GM23248 (cell line): ENCODE data around the gene RAB13. TPM values are rescaled to one million over a fixed set of nuclear protein-coding genes. Genes with fewer than 3 reads are reported as not detected.
A peak's percentile ranks its signal among the peaks of the same experiment; 100 is the strongest.

Experiments used
- DNase-seq: peaks from one replicate; pipeline ENCODE4 v3.0.0-alpha.2; 2015
- H2AFZ ChIP-seq: fragments of 200-600 bp; sonication (generic); 2 replicates; pipeline ENCODE4 v1.6.1; 2016; ENCODE audit warnings: antibody characterized with exemption
- H3F3A ChIP-seq: fragments of 200-600 bp; sonication (generic); 2 replicates; pipeline ENCODE4 v1.6.1; 2016; ENCODE audit warnings: mild to moderate bottlenecking, antibody characterized with exemption, mixed run types; ENCODE audit not compliant: insufficient read depth
- H3K27ac ChIP-seq: fragments of 200-600 bp; sonication (generic); 2 replicates; pipeline ENCODE4 v1.5.1; 2016; ENCODE audit warnings: mild to moderate bottlenecking
- H3K27me3 ChIP-seq: fragments of 200-600 bp; sonication (generic); replicated peaks from 2 replicates; pipeline ENCODE4 v1.6.1; 2016; ENCODE audit warnings: mild to moderate bottlenecking; ENCODE audit not compliant: insufficient read depth
- H3K36me3 ChIP-seq: fragments of 200-600 bp; sonication (generic); 2 replicates; pipeline ENCODE4 v1.6.1; 2016; ENCODE audit warnings: low read depth, mild to moderate bottlenecking
- H3K4me1 ChIP-seq: fragments of 200-600 bp; sonication (generic); 2 replicates; pipeline ENCODE4 v1.6.1; 2016; ENCODE audit warnings: mild to moderate bottlenecking; ENCODE audit not compliant: insufficient read depth
- H3K4me2 ChIP-seq: fragments of 200-600 bp; sonication (generic); one replicate; pipeline ENCODE4 v1.6.1; 2016; ENCODE audit warnings: mild to moderate bottlenecking; ENCODE audit not compliant: unreplicated experiment
- H3K4me3 ChIP-seq: fragments of 200-600 bp; sonication (generic); 2 replicates; pipeline ENCODE4 v1.5.1; 2016; ENCODE audit warnings: mild to moderate bottlenecking
- H3K79me2 ChIP-seq: fragments of 200-600 bp; sonication (generic); 2 replicates; pipeline ENCODE4 v1.6.1; 2016; ENCODE audit warnings: mild to moderate bottlenecking; ENCODE audit not compliant: insufficient read depth
- H3K9ac ChIP-seq: fragments of 200-600 bp; sonication (generic); 2 replicates; pipeline ENCODE4 v1.6.1; 2016; ENCODE audit warnings: mild to moderate bottlenecking
- H3K9me2 ChIP-seq: fragments of 200-600 bp; sonication (generic); 2 replicates; pipeline ENCODE4 v1.6.1; 2016; ENCODE audit warnings: mixed run types, mild to moderate bottlenecking, moderate library complexity; ENCODE audit not compliant: insufficient read depth
- H3K9me3 ChIP-seq: fragments of 200-600 bp; sonication (generic); one replicate; pipeline ENCODE4 v1.6.1; 2017; ENCODE audit warnings: low read depth
- H4K20me1 ChIP-seq: fragments of 200-600 bp; sonication (generic); 2 replicates; pipeline ENCODE4 v1.6.0; 2016; ENCODE audit not compliant: insufficient read depth
- EZH2 ChIP-seq: fragments of 200-600 bp; sonication (generic); IDR thresholded peaks from 2 replicates; pipeline ENCODE4 v1.6.1; 2018; ENCODE audit warnings: antibody characterized with exemption, mild to moderate bottlenecking; ENCODE audit not compliant: insufficient read depth, poor library complexity, severe bottlenecking
- EZH2phosphoT487 ChIP-seq: fragments of 200-600 bp; sonication (generic); IDR thresholded peaks from 2 replicates; pipeline ENCODE4 v1.6.1; 2018; ENCODE audit warnings: antibody characterized with exemption, moderate library complexity, mild to moderate bottlenecking, low read depth; ENCODE audit not compliant: insufficient read depth
- WGBS, 2 experiments: methylation state at CpG; one replicate each; pipeline ENCODE4 v1.1.6; 2015 to 2017; ENCODE audit warnings: low lambda C conversion rate in 2 of 2, low coverage in 1 of 2; ENCODE audit errors: missing lambda C conversion rate in 2 of 2; 5-methylcytosine and 5-hydroxymethylcytosine counted together
- in situ Hi-C: fragments of 300-500 bp; cut with MboI; formaldehyde crosslinking; loops from 2 replicates; pipeline ENCODE4 v1.15.0; 2020
- polyA plus RNA-seq: library from polyadenylated mRNA; unstranded; fragments of >200 nt; fragmentation: Nextera tagmentation; extraction: Ambion mirVana; gene quantifications from 2 replicates; pipeline ENCODE4 v1.2.1, GENCODE V29; 2016
- total RNA-seq: library from RNA; depleted of rRNA; stranded (reverse); fragments of >200 nt; shearing (Covaris generic); gene quantifications from 2 replicates; pipeline ENCODE4 v1.2.3, GENCODE V29; 2014

The RAB13 gene
- total and polyA plus RNA-seq, 2 experiments from 2014 or later, result 29.5 to 137 TPM

DNA sequence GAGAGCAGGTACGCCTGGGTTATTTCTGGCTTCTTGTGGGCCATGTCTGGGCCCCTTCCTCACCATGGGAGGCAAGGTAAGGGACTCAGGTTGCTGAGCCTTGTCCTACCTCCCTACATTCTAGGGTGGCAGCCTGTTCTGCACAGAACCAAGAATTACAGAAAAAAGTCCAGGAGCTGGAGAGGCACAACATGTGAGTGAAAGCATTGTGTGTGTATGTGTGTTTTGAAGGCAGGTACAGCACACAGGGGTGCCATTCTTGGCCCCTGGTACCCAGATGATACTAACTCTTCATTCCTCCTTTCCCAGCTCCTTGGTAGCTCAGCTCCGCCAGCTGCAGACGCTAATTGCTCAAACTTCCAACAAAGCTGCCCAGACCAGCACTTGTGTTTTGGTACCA, 13.1 kb downstream of the RAB13 start:
- no peak for TF ChIP-seq EZH2phosphoT487
- no peak for TF ChIP-seq EZH2
- peaks cover 21% of the 10 kb centered on the region for H3K79me2 ChIP-seq
- H3K36me3 ChIP-seq, result peaks cover 20% of the 10 kb centered on the region
- H3K27ac ChIP-seq, result no peak overlapping the region
- no peaks in the 10 kb centered on the region for H3K9me3 ChIP-seq
- no peak overlapping the region for H2AFZ ChIP-seq
- H3K4me2 ChIP-seq, result no peak overlapping the region
- no peaks in the 10 kb centered on the region for H3K9me2 ChIP-seq
- peaks cover 13% of the 10 kb centered on the region for H3F3A ChIP-seq
- DNase-seq, result no peak
- H3K27me3 ChIP-seq, result no peaks in the 10 kb centered on the region
- no peak overlapping the region for H3K4me3 ChIP-seq
- H3K9ac ChIP-seq, result no peak overlapping the region
- H3K4me1 ChIP-seq, result peaks cover 16% of the 10 kb centered on the region
- in situ Hi-C loops, result no loop called here
- WGBS, 2 experiments, result 74 to 75% methylated on average over 3 of the region's 3 CpGs
- H4K20me1 ChIP-seq, result no peaks in the 10 kb centered on the region

DNA sequence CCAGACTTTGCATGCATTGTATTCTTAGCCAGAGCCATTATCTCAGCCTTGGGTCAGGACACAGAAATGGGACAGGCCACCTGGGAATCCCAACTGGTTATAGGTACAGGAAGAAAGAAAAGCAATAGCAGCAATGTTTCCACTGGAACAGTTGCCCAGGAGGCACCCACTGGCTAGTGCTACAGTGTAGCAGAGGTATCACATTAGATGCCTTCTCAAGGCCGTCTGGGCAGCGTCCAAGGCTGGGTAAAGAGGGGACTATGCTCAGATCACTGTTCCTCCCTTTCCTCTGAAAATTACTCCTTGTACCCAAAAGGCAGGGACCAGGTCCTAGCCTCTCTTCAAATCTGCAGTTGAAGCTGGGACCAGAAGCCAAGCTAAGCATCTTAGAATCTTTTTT, 15.8 kb downstream of the RAB13 start:
- in situ Hi-C loops, result no loop called here
- H3K9me2 ChIP-seq, result no peaks in the 10 kb centered on the region
- peaks cover 23% of the 10 kb centered on the region for H3F3A ChIP-seq
- H3K4me3 ChIP-seq, result no peak overlapping the region
- H3K4me1 ChIP-seq, result peaks cover 16% of the 10 kb centered on the region
- 68 to 76% methylated on average over 2 of the region's 2 CpGs for WGBS, 2 experiments
- H3K27ac ChIP-seq, result no peak overlapping the region
- no peak overlapping the region for H3K4me2 ChIP-seq
- no peaks in the 10 kb centered on the region for H3K9me3 ChIP-seq
- H4K20me1 ChIP-seq, result no peaks in the 10 kb centered on the region
- H2AFZ ChIP-seq, result no peak overlapping the region
- TF ChIP-seq EZH2phosphoT487, result no peak
- TF ChIP-seq EZH2, result no peak
- H3K36me3 ChIP-seq, result peaks cover 14% of the 10 kb centered on the region; the same call in 1 of the 2 replicates
- no peaks in the 10 kb centered on the region for H3K27me3 ChIP-seq
- DNase-seq, result no peak
- no peak overlapping the region for H3K9ac ChIP-seq
- H3K79me2 ChIP-seq, result peaks cover 10% of the 10 kb centered on the region

DNA sequence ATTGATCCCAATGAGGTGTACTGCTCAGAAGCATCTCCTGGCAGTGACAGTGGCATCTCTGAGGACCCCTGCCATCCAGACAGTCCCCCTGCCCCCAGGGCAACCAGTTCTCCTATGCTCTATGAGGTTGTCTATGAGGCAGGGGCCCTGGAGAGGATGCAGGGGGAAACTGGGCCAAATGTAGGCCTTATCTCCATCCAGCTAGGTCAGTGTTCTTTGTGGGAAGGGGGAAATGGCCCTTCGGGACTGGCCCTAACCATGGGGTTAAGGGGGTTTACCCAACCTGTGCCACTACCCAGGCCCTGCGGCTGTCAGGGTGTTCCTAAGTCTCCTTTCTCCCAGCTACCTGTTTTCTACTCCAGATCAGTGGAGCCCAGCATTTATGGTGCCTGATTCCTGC, 17.2 kb downstream of the RAB13 start:
- H3F3A ChIP-seq, result peaks cover 14% of the 10 kb centered on the region
- TF ChIP-seq EZH2 (no peak), EZH2phosphoT487 (no peak)
- H3K9ac ChIP-seq, result no peak overlapping the region
- in situ Hi-C loops, result no loop called here
- H3K9me2 ChIP-seq, result no peaks in the 10 kb centered on the region
- H3K4me1 ChIP-seq, result peaks cover 21% of the 10 kb centered on the region
- no peak for DNase-seq
- H3K9me3 ChIP-seq, result no peaks in the 10 kb centered on the region
- H3K4me2 ChIP-seq, result no peak overlapping the region
- H3K27ac ChIP-seq, result no peak overlapping the region
- WGBS, 2 experiments, result 89 to 100% methylated on average over 2 of the region's 2 CpGs
- no peak overlapping the region for H2AFZ ChIP-seq
- H3K27me3 ChIP-seq, result no peaks in the 10 kb centered on the region
- H4K20me1 ChIP-seq, result no peaks in the 10 kb centered on the region
- H3K4me3 ChIP-seq, result no peak overlapping the region
- H3K36me3 ChIP-seq, result 0 out of 2 replicates have a peak, but pooled peaks cover 3% of the 10 kb centered on the region
- peaks cover 21% of the 10 kb centered on the region for H3K79me2 ChIP-seq

DNA sequence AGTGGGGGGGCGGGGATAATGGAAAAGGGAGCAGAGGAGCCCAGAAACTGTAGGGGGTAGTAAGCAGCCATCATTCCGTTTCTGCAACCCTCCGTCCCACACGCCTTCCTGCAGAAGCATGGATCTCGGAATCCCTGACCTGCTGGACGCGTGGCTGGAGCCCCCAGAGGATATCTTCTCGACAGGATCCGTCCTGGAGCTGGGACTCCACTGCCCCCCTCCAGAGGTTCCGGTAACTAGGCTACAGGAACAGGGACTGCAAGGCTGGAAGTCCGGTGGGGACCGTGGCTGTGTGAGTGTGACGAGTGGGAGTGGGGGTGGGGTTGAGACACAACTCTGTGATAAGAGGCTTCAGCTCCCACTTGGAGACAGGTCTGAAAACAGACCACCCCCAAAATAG, 17.7 kb downstream of the RAB13 start:
- Histone ChIP-seq H3K27ac (no peak overlapping the region), H3K4me3 (peak overlapping the region; percentile 91), H3K4me2 (peak overlapping the region; percentile 96), H3K9me3 (no peaks in the 10 kb centered on the region), H2AFZ (peak overlapping the region; percentile 94), H3K4me1 (peaks cover 21% of the 10 kb centered on the region), H3K9ac (peak overlapping the region; percentile 85; the same call in 1 of the 2 replicates), H3K36me3 (no peaks in the 10 kb centered on the region), H3F3A (peaks cover 13% of the 10 kb centered on the region), H4K20me1 (no peaks in the 10 kb centered on the region), H3K9me2 (no peaks in the 10 kb centered on the region), H3K27me3 (no peaks in the 10 kb centered on the region), H3K79me2 (peaks cover 24% of the 10 kb centered on the region)
- no peak for TF ChIP-seq EZH2phosphoT487
- TF ChIP-seq EZH2, result no peak
- in situ Hi-C loops, result no loop called here
- no peak for DNase-seq
- WGBS, 2 experiments, result 14 to 16% methylated on average over 9 to 13 of the region's 13 CpGs

DNA sequence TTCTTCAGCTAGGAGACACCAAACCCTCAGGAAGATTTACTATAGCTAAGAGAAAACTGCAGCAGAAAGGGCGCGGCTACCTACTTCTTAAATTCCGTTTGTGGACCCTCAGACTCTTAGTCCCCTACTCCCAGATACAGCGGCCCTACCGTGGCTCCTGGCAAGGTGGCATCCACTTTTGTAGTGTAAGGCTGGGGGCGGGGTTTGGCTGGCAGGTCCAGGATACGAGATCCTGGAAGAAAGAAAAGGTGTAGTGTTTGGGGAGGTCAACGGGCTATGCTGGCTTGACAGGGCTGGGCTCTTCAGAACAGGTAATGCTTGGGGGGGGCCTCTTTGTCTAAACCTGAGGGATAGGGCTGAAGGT, 18.2 kb downstream of the RAB13 start:
- peaks cover 28% of the 10 kb centered on the region for H3K79me2 ChIP-seq
- no peaks in the 10 kb centered on the region for H3K9me2 ChIP-seq
- no peaks in the 10 kb centered on the region for H3K27me3 ChIP-seq
- peak overlapping the region; percentile 87 for H3K27ac ChIP-seq
- no peak for TF ChIP-seq EZH2phosphoT487
- no peak for TF ChIP-seq EZH2
- peak overlapping the region; percentile 94 for H2AFZ ChIP-seq
- H3K4me3 ChIP-seq, result peak overlapping the region; percentile 91
- no peaks in the 10 kb centered on the region for H3K36me3 ChIP-seq
- WGBS, 2 experiments, result 0 to 1% methylated on average over 8 of the region's 8 CpGs
- no peaks in the 10 kb centered on the region for H4K20me1 ChIP-seq
- H3K9ac ChIP-seq, result peak overlapping the region; percentile 85
- in situ Hi-C loops, result no loop called here
- peak; percentile 47 for DNase-seq
- peak overlapping the region; percentile 96 for H3K4me2 ChIP-seq
- no peaks in the 10 kb centered on the region for H3K9me3 ChIP-seq
- H3F3A ChIP-seq, result peaks cover 13% of the 10 kb centered on the region
- peaks cover 21% of the 10 kb centered on the region for H3K4me1 ChIP-seq
